Choroid plexus epithelial cell (primary cell): ENCODE data around the gene PRPF4.

Experiments used
- DNase-seq: peaks from one replicate; pipeline ENCODE4 v3.0.0-alpha.2; 2010; ENCODE audit warnings: low read depth
- H3K4me3 ChIP-seq: 2 replicates; pipeline ENCODE4 v1.5.1; 2011; ENCODE audit warnings: low read depth, mild to moderate bottlenecking, control low read depth, low read length, moderate library complexity
- CTCF ChIP-seq: conservative IDR thresholded peaks from 2 replicates; pipeline ENCODE4 v1.5.1; 2011; ENCODE audit warnings: low read depth, mild to moderate bottlenecking, control low read depth, inconsistent platforms, low read length, moderate library complexity

The PRPF4 gene

GRCh38 chr9:113326230-113326629 is 50.8 kb downstream of the PRPF4 start:
- no peak for DNase-seq

DNA sequence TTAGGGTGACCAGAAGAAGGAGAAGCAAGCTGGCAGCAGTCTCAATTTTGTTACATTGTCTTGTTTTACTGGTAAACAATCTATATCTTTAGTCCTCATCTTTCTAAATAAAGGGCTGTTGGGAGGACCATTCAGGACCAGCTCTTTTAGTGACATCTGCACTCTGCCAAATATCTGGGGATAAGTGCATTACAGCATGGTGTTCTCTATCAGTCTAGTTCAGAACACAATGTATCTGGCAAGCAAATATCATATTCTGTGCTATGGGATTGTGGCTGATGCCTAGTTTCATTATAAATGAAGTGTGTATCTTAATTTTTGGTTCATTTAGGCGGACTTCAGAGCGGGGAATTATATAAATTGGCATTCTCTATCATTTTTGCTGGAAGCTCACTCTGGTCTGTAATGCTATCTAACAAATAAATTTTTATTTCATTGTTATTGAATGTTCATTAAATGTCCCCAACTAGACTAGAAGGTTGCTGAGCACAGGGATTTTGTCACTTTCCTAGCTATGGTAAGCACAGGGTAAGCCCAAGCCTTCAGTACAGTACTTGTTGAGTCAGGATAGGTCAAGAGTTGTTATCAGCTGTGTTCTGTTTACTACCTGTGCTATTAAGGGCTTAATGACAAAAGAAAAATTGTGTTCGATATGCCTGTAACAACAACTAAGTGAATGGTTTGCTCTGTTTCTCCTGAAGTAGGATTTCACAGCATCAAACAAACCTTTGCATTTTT is 52.8 kb downstream of the PRPF4 start:
- TF ChIP-seq CTCF = no peak
- H3K4me3 ChIP-seq = no peak overlapping the region
- DNase-seq = no peak

More at GRCh38 chr9:113326230-113326629, 50.8 kb downstream of the PRPF4 start:
- H3K4me3 ChIP-seq = no peak overlapping the region
- TF ChIP-seq CTCF = no peak

GRCh38 chr9:113331780-113332179 is 56.3 kb downstream of the PRPF4 start:
- H3K4me3 ChIP-seq = no peak overlapping the region
- no peak for DNase-seq
- TF ChIP-seq CTCF = no peak

- TF ChIP-seq CTCF = no peak
- DNase-seq = no peak
- no peak overlapping the region for H3K4me3 ChIP-seq
Observed at GRCh38 chr9:113337714-113338113, 62.3 kb downstream of the PRPF4 start.

GRCh38 chr9:113340011-113340699 is 64.7 kb downstream of the PRPF4 start, which contains the start of gene WDR31:
Gene WDR31 (minus strand): TSS chr9:113340275. CDS start chr9:113332022, 8,253 bp downstream.
- H3K4me3 ChIP-seq = peak within 1 kb of the TSS; percentile 97

DNA sequence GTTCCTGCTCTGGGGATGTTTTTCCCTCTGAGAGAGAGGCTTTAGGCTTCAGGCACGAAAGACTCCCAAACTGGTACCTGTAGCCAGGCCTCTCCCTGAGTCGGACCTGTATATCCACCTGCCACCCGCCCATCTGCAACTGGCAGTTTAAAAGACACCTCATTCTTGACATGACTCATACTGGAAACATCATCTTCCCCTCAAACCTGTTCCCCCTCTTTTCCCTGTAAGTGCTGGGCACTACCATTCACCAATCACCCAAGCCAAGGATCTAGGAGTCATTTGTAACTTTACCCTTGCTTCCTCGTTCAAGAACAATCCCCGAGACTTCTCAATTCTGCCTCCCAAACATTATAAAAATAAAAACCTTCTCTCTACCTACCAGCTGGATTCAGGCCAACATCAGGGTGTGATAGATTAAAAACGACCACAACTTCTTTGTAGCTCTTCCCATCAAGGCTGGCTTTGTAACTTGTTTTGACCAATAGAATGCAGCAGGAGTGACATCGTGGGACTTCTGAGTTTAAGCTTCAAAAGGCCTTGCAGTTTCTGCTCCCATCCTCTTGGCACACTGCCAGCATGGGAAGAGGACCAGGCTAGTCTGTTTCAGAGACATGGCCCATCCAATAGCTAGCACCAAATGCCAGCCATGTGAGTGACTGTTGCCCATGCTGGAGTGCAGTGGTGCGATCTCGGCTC is 66.4 kb downstream of the PRPF4 start:
- H3K4me3 ChIP-seq = no peak overlapping the region
- DNase-seq = no peak
- TF ChIP-seq CTCF = no peak

More at GRCh38 chr9:113340011-113340699, 64.7 kb downstream of the PRPF4 start, which contains the start of gene WDR31:
- no peak for TF ChIP-seq CTCF
- peak; percentile 94 for DNase-seq
